Smooth muscle cell (in vitro differentiated cells): ENCODE data around the gene ZBTB7A. TPM values are rescaled to one million over a fixed set of nuclear protein-coding genes. Genes with fewer than 3 reads are reported as not detected.
"Not testable (repeated sequence)": the region's sequence is repeated elsewhere in the genome, so short reads cannot be mapped to it uniquely, and the experiment has no call there.

Experiments
- DNase-seq: peaks from one replicate; lab custom pipeline; 2025; ENCODE audit not compliant: unreplicated experiment; lab: John Stamatoyannopoulos, UW
- H2AFZ ChIP-seq: fragments of 200-600 bp; sonication (generic); 2 replicates; pipeline ENCODE4 v1.6.0; 2016; ENCODE audit warnings: antibody characterized with exemption, low read depth, mild to moderate bottlenecking
- H3F3A ChIP-seq: fragments of 200-600 bp; sonication (generic); 2 replicates; pipeline ENCODE4 v1.6.0; 2017; ENCODE audit warnings: antibody characterized with exemption, low read depth
- H3K27ac ChIP-seq: fragments of 200-600 bp; sonication (generic); 2 replicates; pipeline ENCODE4 v1.5.1; 2016; ENCODE audit warnings: low read depth, mild to moderate bottlenecking
- H3K27me3 ChIP-seq: fragments of 200-600 bp; sonication (generic); 2 replicates; pipeline ENCODE4 v1.6.1; 2016; ENCODE audit warnings: low read depth, mild to moderate bottlenecking
- H3K36me3 ChIP-seq: fragments of 200-600 bp; sonication (generic); 2 replicates; pipeline ENCODE4 v1.5.1; 2016; ENCODE audit warnings: low read depth
- H3K4me1 ChIP-seq: fragments of 200-600 bp; sonication (generic); 2 replicates; pipeline ENCODE4 v1.5.1; 2016; ENCODE audit warnings: low read depth
- H3K4me2 ChIP-seq: fragments of 200-600 bp; sonication (generic); 2 replicates; pipeline ENCODE4 v1.6.0; 2016; ENCODE audit warnings: mild to moderate bottlenecking
- H3K4me3 ChIP-seq: fragments of 200-600 bp; sonication (generic); 2 replicates; pipeline ENCODE4 v1.5.1; 2016; ENCODE audit warnings: mild to moderate bottlenecking
- H3K79me2 ChIP-seq: fragments of 200-600 bp; sonication (generic); 2 replicates; pipeline ENCODE4 v1.6.0; 2016; ENCODE audit warnings: low read depth, mild to moderate bottlenecking
- H3K9ac ChIP-seq: fragments of 200-600 bp; sonication (generic); 2 replicates; pipeline ENCODE4 v1.6.0; 2016; ENCODE audit warnings: low read depth
- H3K9me3 ChIP-seq: fragments of 200-600 bp; sonication (generic); replicated peaks from 2 replicates; pipeline ENCODE4 v1.5.1; 2016; ENCODE audit warnings: low read depth
- H4K20me1 ChIP-seq: fragments of 200-600 bp; sonication (generic); 2 replicates; pipeline ENCODE4 v1.6.0; 2016; ENCODE audit warnings: low read depth
- CTCF ChIP-seq: fragments of 200-600 bp; sonication (generic); IDR thresholded peaks from 2 replicates; pipeline ENCODE4 v1.5.1; 2017; ENCODE audit warnings: borderline replicate concordance, mild to moderate bottlenecking, antibody characterized with exemption; ENCODE audit not compliant: insufficient read depth, poor library complexity, severe bottlenecking
- WGBS: methylation state at CpG from one replicate; pipeline ENCODE4 v1.1.7; 2016; ENCODE audit warnings: low lambda C conversion rate; 5-methylcytosine and 5-hydroxymethylcytosine counted together
- polyA plus RNA-seq: library from polyadenylated mRNA; unstranded; fragments of >200 nt; fragmentation: Nextera tagmentation; extraction: Ambion mirVana; gene quantifications from 2 replicates; pipeline ENCODE4 v1.2.1, GENCODE V29; 2016
- total RNA-seq: library from RNA; depleted of rRNA; stranded (reverse); fragments of >200 nt; gene quantifications from 2 replicates; pipeline ENCODE4 v1.2.3, GENCODE V29; 2014

Gene ZBTB7A
- total and polyA plus RNA-seq, 2 experiments from 2014 or later: 13.3 to 36.0 TPM

DNA sequence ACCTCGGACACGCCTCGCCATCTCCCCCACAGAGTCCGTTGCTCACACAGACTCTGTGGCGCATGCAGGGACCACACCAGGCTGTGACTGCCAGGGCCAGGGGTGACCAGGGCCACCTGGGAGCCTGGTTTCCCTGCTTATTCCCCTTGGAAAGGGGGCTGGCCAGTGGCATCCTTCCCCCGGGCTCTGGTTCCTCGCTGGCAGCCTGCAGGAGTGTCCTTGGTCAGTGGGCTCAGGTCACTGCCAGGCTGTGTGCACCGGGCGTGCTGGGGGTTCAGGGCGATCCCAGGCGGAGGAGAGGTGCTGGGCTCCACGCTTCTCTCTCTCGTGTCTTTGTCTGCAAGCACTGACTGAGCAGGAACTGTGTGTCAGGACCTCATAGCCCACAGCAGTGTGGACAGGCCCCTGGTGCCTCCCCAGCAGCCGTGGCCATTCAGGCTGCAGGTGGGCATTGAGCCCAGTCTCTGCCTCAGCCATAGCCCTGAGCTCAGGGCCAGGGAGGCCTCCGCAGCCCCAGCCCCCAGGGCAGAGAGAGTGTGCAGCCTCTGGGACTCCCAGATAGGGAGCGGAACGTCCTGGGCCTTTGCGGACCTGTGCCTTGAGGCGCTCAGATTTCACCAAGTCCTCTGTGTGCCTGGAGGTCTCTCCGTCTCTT is 52.7 kb downstream of the ZBTB7A start:
- 98% methylated on average over 20 of the region's 20 CpGs for WGBS
- Histone ChIP-seq H3K79me2 (peaks cover 51% of the 10 kb centered on the region), H3K9ac (no peak overlapping the region), H4K20me1 (peaks cover 94% of the 10 kb centered on the region), H3F3A (no peaks in the 10 kb centered on the region), H3K36me3 (no peaks in the 10 kb centered on the region), H3K9me3 (no peaks in the 10 kb centered on the region), H3K27ac (no peak overlapping the region), H3K4me2 (no peak overlapping the region), H3K4me1 (peaks cover 3% of the 10 kb centered on the region), H2AFZ (no peak overlapping the region), H3K27me3 (no peaks in the 10 kb centered on the region), H3K4me3 (no peak overlapping the region)
- no peak for TF ChIP-seq CTCF
- no peak for DNase-seq

DNA sequence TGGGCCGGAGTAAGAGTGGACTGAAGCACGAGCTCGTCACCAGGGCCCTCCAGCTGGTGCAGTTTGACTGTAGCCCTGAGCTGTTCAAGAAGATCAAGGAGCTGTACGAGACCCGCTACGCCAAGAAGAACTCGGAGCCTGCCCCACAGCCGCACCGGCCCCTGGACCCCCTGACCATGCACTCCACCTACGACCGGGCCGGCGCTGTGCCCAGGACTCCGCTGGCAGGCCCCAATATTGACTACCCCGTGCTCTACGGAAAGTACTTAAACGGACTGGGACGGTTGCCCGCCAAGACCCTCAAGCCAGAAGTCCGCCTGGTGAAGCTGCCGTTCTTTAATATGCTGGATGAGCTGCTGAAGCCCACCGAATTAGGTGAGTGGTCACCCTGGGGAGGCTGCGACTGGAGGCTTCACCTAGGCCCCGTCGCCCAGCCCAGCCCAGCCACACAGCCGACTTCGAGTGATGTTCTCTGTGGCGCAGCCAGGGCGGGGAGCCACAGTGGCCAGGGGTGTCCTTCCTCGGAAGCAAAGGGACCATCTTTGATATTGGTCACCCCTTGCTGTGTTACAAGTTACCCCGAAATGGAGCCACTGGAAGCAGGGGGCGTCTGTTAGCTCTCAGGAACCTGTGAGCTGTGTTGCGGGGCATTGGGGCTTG is 53.6 kb downstream of the ZBTB7A start:
- Histone ChIP-seq H3K36me3 (no peaks in the 10 kb centered on the region), H3K27me3 (no peaks in the 10 kb centered on the region), H3K79me2 (peaks cover 54% of the 10 kb centered on the region), H3K4me3 (no peak overlapping the region), H2AFZ (no peak overlapping the region), H3K27ac (no peak overlapping the region), H3K4me2 (no peak overlapping the region), H3K9me3 (no peaks in the 10 kb centered on the region), H3K9ac (no peak overlapping the region), H3F3A (no peaks in the 10 kb centered on the region), H3K4me1 (peaks cover 10% of the 10 kb centered on the region), H4K20me1 (peaks cover 94% of the 10 kb centered on the region)
- no peak for TF ChIP-seq CTCF
- DNase-seq: no peak
- WGBS: 97% methylated on average over 33 of the region's 33 CpGs

DNA sequence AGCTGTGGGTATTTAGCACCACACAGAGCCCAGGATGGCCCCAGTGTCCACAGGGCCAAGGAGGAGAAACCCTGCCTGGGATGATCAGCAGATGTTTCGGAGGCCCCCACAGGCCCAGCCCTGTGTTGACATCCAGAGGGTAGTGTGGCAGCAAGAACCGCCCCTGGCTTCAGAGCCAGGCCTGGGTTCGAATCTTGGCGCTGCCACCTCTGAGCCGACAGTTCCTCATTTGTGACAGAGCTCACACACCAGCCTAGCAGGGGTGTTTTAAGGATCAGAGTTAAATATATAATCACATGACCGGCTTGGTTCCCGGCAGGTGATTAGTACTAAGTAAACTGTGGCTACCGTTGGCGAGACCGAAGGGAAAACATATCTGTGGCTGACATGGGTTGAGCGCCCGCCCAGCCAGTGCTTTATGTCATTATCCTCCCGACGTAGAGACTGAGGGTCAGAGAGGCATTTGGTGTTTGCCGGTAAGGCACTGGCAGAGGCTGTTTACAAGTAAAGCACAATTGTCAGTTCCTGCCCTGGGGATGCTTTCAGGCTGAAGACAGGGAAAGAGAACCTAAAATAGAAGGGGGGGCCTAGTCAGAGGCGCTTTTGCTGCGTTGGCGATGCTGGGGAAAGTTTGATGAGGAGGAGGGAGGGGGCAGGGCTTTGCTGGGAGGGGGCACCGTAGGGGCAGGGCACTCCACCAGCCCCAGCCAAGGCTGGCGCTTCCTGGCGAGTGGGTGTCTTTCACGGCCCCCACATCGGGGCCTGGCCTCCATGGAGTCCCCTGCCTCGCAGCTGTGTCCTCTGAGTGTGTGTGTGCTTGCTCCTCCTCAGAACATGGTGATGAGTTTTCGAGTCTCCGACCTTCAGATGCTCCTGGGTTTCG is 54.4 kb downstream of the ZBTB7A start:
- no peak overlapping the region for H3K4me2 ChIP-seq
- H3K9me3 ChIP-seq: no peaks in the 10 kb centered on the region
- H3K9ac ChIP-seq: no peak overlapping the region
- no peak overlapping the region for H3K4me3 ChIP-seq
- 96% methylated on average over 26 of the region's 27 CpGs for WGBS
- DNase-seq: no peak
- no peaks in the 10 kb centered on the region for H3K27me3 ChIP-seq
- H2AFZ ChIP-seq: no peak overlapping the region
- no peak for TF ChIP-seq CTCF
- H3K4me1 ChIP-seq: peaks cover 10% of the 10 kb centered on the region
- no peaks in the 10 kb centered on the region for H3K36me3 ChIP-seq
- H4K20me1 ChIP-seq: peaks cover 87% of the 10 kb centered on the region
- no peaks in the 10 kb centered on the region for H3F3A ChIP-seq
- peaks cover 53% of the 10 kb centered on the region for H3K79me2 ChIP-seq
- H3K27ac ChIP-seq: no peak overlapping the region

DNA sequence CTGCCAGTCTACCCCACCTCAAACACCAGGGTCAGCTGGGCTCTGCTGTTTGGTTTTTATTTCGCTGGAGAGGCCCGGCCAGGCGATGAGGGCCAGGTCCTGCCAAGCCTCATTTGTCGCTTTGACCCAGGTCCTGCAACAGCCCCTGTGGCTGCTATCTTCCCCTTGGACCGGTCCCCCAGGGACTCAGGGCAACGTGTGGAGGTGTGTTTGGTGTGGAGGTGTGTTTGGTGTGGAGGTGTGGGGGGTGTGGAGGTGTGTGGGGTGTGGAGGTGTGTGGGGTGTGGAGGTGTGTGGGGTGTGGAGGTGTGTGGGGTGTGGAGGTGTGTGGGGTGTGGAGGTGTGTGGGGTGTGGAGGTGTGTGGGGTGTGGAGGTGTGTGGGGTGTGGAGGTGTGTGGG is 55.3 kb downstream of the ZBTB7A start:
- 93% methylated on average over 6 of the region's 6 CpGs for whole genome bisulfite sequencing
- not testable (repeated sequence) for H3K27ac ChIP-seq, H3K27me3 ChIP-seq, DNase-seq, H3K9ac ChIP-seq, H2AFZ ChIP-seq, H3K4me2 ChIP-seq, H3F3A ChIP-seq, H3K4me3 ChIP-seq, H3K36me3 ChIP-seq, H3K9me3 ChIP-seq
- Histone ChIP-seq H3K79me2 (peaks cover 47% of the 10 kb centered on the region), H4K20me1 (peaks cover 78% of the 10 kb centered on the region), H3K4me1 (peaks cover 15% of the 10 kb centered on the region)
